HUES48 (cell line): ENCODE measurements around the gene BCL3.
A peak's percentile ranks its signal among the peaks of the same experiment; 100 is the strongest.

Source experiments
- H3K27ac ChIP-seq: one replicate; pipeline ENCODE4 v1.7.0; 2013; ENCODE audit warnings: low read depth, low read length, inconsistent platforms
- H3K27me3 ChIP-seq: 2 replicates; pipeline ENCODE4 v1.6.1; 2013; ENCODE audit warnings: mild to moderate bottlenecking, low read length; ENCODE audit not compliant: control insufficient read depth, insufficient read depth
- H3K36me3 ChIP-seq: 2 replicates; pipeline ENCODE4 v1.6.1; 2013; ENCODE audit warnings: low read length; ENCODE audit not compliant: control insufficient read depth, insufficient read depth
- H3K4me1 ChIP-seq: 2 replicates; pipeline ENCODE4 v1.6.1; 2013; ENCODE audit warnings: mild to moderate bottlenecking, low read length; ENCODE audit not compliant: control insufficient read depth, insufficient read depth
- H3K4me3 ChIP-seq: 2 replicates; pipeline ENCODE4 v1.5.1; 2013; ENCODE audit warnings: mild to moderate bottlenecking, low read depth, low read length
- H3K9ac ChIP-seq: 2 replicates; pipeline ENCODE4 v1.6.1; 2013; ENCODE audit warnings: mild to moderate bottlenecking, low read depth, low read length, moderate library complexity
- H3K9me3 ChIP-seq: 2 replicates; pipeline ENCODE4 v1.6.1; 2013; ENCODE audit warnings: low read length; ENCODE audit not compliant: control insufficient read depth, insufficient read depth

BCL3 gene

GRCh38 chr19:44732235-44733014, 16.1 kb upstream of the BCL3 start:
- Histone ChIP-seq H3K36me3 (no peaks in the 10 kb centered on the region), H3K4me1 (no peaks in the 10 kb centered on the region), H3K9me3 (no peaks in the 10 kb centered on the region), H3K9ac (no peak overlapping the region), H3K27ac (no peak overlapping the region), H3K4me3 (no peak overlapping the region), H3K27me3 (no peaks in the 10 kb centered on the region)

- Histone ChIP-seq H3K36me3 (no peaks in the 10 kb centered on the region), H3K4me3 (no peak overlapping the region), H3K4me1 (no peaks in the 10 kb centered on the region), H3K9ac (no peak overlapping the region), H3K9me3 (no peaks in the 10 kb centered on the region), H3K27ac (no peak overlapping the region), H3K27me3 (no peaks in the 10 kb centered on the region)
These were observed 14.2 kb upstream of the BCL3 start for GRCh38 chr19:44734357-44734756.

- no peaks in the 10 kb centered on the region for H3K27me3 ChIP-seq
- no peaks in the 10 kb centered on the region for H3K36me3 ChIP-seq
- H3K9ac ChIP-seq, result no peak overlapping the region
- H3K27ac ChIP-seq, result no peak overlapping the region
- no peaks in the 10 kb centered on the region for H3K4me1 ChIP-seq
- H3K4me3 ChIP-seq, result no peak overlapping the region
- H3K9me3 ChIP-seq, result no peaks in the 10 kb centered on the region
These were observed 13.5 kb upstream of the BCL3 start for GRCh38 chr19:44735011-44735410.

- Histone ChIP-seq H3K9me3 (no peaks in the 10 kb centered on the region), H3K27me3 (no peaks in the 10 kb centered on the region), H3K4me1 (peaks cover 4% of the 10 kb centered on the region), H3K4me3 (no peak overlapping the region), H3K9ac (no peak overlapping the region), H3K27ac (no peak overlapping the region), H3K36me3 (no peaks in the 10 kb centered on the region)
These were observed 11.1 kb upstream of the BCL3 start for GRCh38 chr19:44737238-44738071.

GRCh38 chr19:44738136-44738535, 10.4 kb upstream of the BCL3 start:
- Histone ChIP-seq H3K27me3 (no peaks in the 10 kb centered on the region), H3K4me3 (no peak overlapping the region), H3K9ac (no peak overlapping the region), H3K9me3 (no peaks in the 10 kb centered on the region), H3K27ac (no peak overlapping the region), H3K4me1 (peaks cover 4% of the 10 kb centered on the region), H3K36me3 (no peaks in the 10 kb centered on the region)

GRCh38 chr19:44738603-44739558, 9.6 kb upstream of the BCL3 start:
- H3K4me3 ChIP-seq, result no peak overlapping the region
- H3K4me1 ChIP-seq, result peaks cover 4% of the 10 kb centered on the region
- H3K27ac ChIP-seq, result no peak overlapping the region

GRCh38 chr19:44740351-44740824, 8.1 kb upstream of the BCL3 start:
- no peaks in the 10 kb centered on the region for H3K9me3 ChIP-seq
- H3K4me1 ChIP-seq, result peaks cover 4% of the 10 kb centered on the region
- H3K9ac ChIP-seq, result no peak overlapping the region
- no peaks in the 10 kb centered on the region for H3K36me3 ChIP-seq
- H3K4me3 ChIP-seq, result no peak overlapping the region
- H3K27ac ChIP-seq, result no peak overlapping the region
- H3K27me3 ChIP-seq, result peaks cover 2% of the 10 kb centered on the region

More at GRCh38 chr19:44738603-44739558, 9.6 kb upstream of the BCL3 start:
- no peaks in the 10 kb centered on the region for H3K36me3 ChIP-seq
- no peaks in the 10 kb centered on the region for H3K27me3 ChIP-seq
- no peak overlapping the region for H3K9ac ChIP-seq
- no peaks in the 10 kb centered on the region for H3K9me3 ChIP-seq

- Histone ChIP-seq H3K27ac (no peak overlapping the region), H3K4me1 (peaks cover 4% of the 10 kb centered on the region), H3K36me3 (no peaks in the 10 kb centered on the region), H3K9me3 (no peaks in the 10 kb centered on the region), H3K4me3 (no peak overlapping the region), H3K9ac (no peak overlapping the region), H3K27me3 (peaks cover 11% of the 10 kb centered on the region)
These were observed 7.2 kb upstream of the BCL3 start for GRCh38 chr19:44741258-44741731.

GRCh38 chr19:44741841-44742329, 6.6 kb upstream of the BCL3 start:
- H3K27ac ChIP-seq, result no peak overlapping the region
- H3K4me3 ChIP-seq, result no peak overlapping the region
- peaks cover 17% of the 10 kb centered on the region for H3K27me3 ChIP-seq
- H3K9me3 ChIP-seq, result no peaks in the 10 kb centered on the region
- H3K9ac ChIP-seq, result 0 out of 2 replicates have a peak overlapping the region, but pooled peaks have one; percentile 16
- H3K36me3 ChIP-seq, result no peaks in the 10 kb centered on the region
- H3K4me1 ChIP-seq, result peaks cover 4% of the 10 kb centered on the region

GRCh38 chr19:44742330-44743061, 6.0 kb upstream of the BCL3 start:
- Histone ChIP-seq H3K9ac (no peak overlapping the region), H3K4me1 (peaks cover 4% of the 10 kb centered on the region), H3K27ac (no peak overlapping the region), H3K4me3 (no peak overlapping the region), H3K27me3 (peaks cover 22% of the 10 kb centered on the region), H3K36me3 (no peaks in the 10 kb centered on the region), H3K9me3 (no peaks in the 10 kb centered on the region)
